OCI-LY7 (cell line): ENCODE data around the gene DIP2C. TPM values are rescaled to one million over a fixed set of nuclear protein-coding genes. Genes with fewer than 3 reads are reported as not detected.
A peak's percentile ranks its signal among the peaks of the same experiment; 100 is the strongest.

ENCODE experiments used
- BruUV-seq: library from RNA; stranded (reverse); fragments of 400-500 nt; replicated peaks from 2 replicates; lab custom pipeline; 2021; lab: Mats Ljungman, UMichigan
- CTCF ChIA-PET: fragments of 300-600 bp; sonication (Branson Sonifier 250); formaldehyde crosslinking; loops from one replicate; lab custom pipeline; 2022; ENCODE audit warnings: antibody characterized with exemption; ENCODE audit not compliant: unreplicated experiment; lab: Charles Lee
- POLR2A ChIA-PET: fragments of 300-600 bp; sonication (Branson Sonifier 250); formaldehyde crosslinking; loops from one replicate; lab custom pipeline; 2022; ENCODE audit warnings: antibody characterized with exemption; lab: Charles Lee
- DNase-seq: peaks from one replicate; pipeline ENCODE4 v3.0.0-alpha.2; 2015; ENCODE audit warnings: low spot score
- H2AFZ ChIP-seq: fragments of 200-600 bp; sonication (generic), shearing (Covaris generic); 2 replicates; pipeline ENCODE4 v1.6.1; 2014; ENCODE audit warnings: mild to moderate bottlenecking, antibody characterized with exemption, low read length, moderate library complexity
- H3K27ac ChIP-seq: fragments of 200-600 bp; sonication (generic); 2 replicates; pipeline ENCODE4 v1.5.1; 2014; ENCODE audit warnings: mixed run types, low read depth, mild to moderate bottlenecking, moderate library complexity, low read length, inconsistent platforms; ENCODE audit not compliant: poor library complexity, severe bottlenecking
- H3K36me3 ChIP-seq: fragments of 200-600 bp; sonication (generic); 2 replicates; pipeline ENCODE4 v1.6.1; 2014; ENCODE audit warnings: mild to moderate bottlenecking, antibody characterized with exemption, low read length, moderate library complexity, mixed read lengths; ENCODE audit not compliant: insufficient read depth
- H3K4me1 ChIP-seq: fragments of 200-600 bp; sonication (generic); 2 replicates; pipeline ENCODE4 v1.5.1; 2014; ENCODE audit warnings: mild to moderate bottlenecking, low read length; ENCODE audit not compliant: insufficient read depth, poor library complexity, severe bottlenecking
- H3K4me2 ChIP-seq: fragments of 200-600 bp; sonication (generic); 2 replicates; pipeline ENCODE4 v1.6.1; 2014; ENCODE audit warnings: mild to moderate bottlenecking, low read length
- H3K4me3 ChIP-seq: fragments of 200-600 bp; sonication (generic); 2 replicates; pipeline ENCODE4 v1.5.1; 2014; ENCODE audit warnings: mild to moderate bottlenecking, low read depth, low read length; ENCODE audit not compliant: poor library complexity, severe bottlenecking
- H3K79me2 ChIP-seq: fragments of 200-600 bp; sonication (generic); 2 replicates; pipeline ENCODE4 v1.6.1; 2016; ENCODE audit warnings: low read depth, mild to moderate bottlenecking, low read length, moderate library complexity, mixed read lengths; ENCODE audit not compliant: insufficient read depth
- H3K9me2 ChIP-seq: fragments of 200-600 bp; sonication (generic); 2 replicates; pipeline ENCODE4 v1.6.1; 2016; ENCODE audit warnings: mild to moderate bottlenecking, low read length, mixed read lengths; ENCODE audit not compliant: insufficient read depth
- H3K9me3 ChIP-seq: fragments of 200-600 bp; sonication (generic); 2 replicates; pipeline ENCODE4 v1.6.1; 2014; ENCODE audit warnings: mild to moderate bottlenecking, mixed run types, low read length, mixed read lengths
- H4K20me1 ChIP-seq: fragments of 200-600 bp; sonication (generic); 2 replicates; pipeline ENCODE4 v1.6.1; 2014; ENCODE audit warnings: mild to moderate bottlenecking, antibody characterized with exemption, low read length, moderate library complexity, mixed read lengths; ENCODE audit not compliant: insufficient read depth
- EZH2phosphoT487 ChIP-seq: fragments of 200-600 bp; sonication (generic); IDR thresholded peaks from 2 replicates; pipeline ENCODE4 v1.6.1; 2018; ENCODE audit warnings: low read depth, borderline replicate concordance, mild to moderate bottlenecking, mixed run types, antibody characterized with exemption, low read length, moderate library complexity, mixed read lengths
- intact Hi-C: fragments of 100-400 bp; cut with micrococcal nuclease; formaldehyde crosslinking; loops from one replicate; pipeline ENCODE4 v1.10.0; 2022; ENCODE audit not compliant: unreplicated experiment
- total RNA-seq, 2 experiments: library from RNA; depleted of rRNA in 1 of 2; stranded (reverse); fragments of >200 nt in 1 of 2; shearing (Covaris generic) in 1 of 2; gene quantifications; 2 replicates each; pipeline ENCODE4 v1.2.3, GENCODE V29; 2014 to 2022
- TF ChIP-seq, protein P1 (sequence below): fragments of 200-600 bp; sonication (generic); conservative IDR thresholded peaks from 2 replicates; pipeline ENCODE4 v1.5.1; 2014; ENCODE audit warnings: mild to moderate bottlenecking, antibody characterized with exemption, low read length, moderate library complexity, mixed read lengths

DIP2C gene
- total RNA-seq, 2 experiments from 2014 or later, result 10.9 to 29.5 TPM

DNA sequence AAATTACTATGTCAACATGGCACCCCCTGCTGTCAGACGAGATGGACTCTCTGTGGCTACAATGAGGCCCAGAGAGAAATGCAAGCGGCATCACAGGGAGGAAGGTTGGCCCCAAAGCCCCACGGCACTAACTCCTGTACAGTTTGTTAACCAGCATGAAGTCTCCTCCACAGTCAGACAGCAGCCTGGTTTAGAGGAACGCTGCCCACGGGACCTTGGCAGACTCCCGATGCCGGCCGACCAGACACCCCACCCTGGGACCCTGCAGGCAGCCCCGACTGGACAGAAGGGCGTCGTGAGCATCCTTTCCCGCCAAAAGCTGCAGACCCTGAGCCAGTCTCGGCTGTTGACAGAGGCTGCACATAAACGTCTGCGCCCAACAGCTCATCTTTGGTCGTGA lies 158.8 kb downstream of the DIP2C start:
- Histone ChIP-seq H3K9me3 (no peaks in the 10 kb centered on the region), H3K4me2 (no peak overlapping the region), H3K4me3 (no peak overlapping the region), H3K27ac (no peak overlapping the region), H3K9me2 (no peaks in the 10 kb centered on the region), H4K20me1 (no peaks in the 10 kb centered on the region), H2AFZ (no peak overlapping the region), H3K79me2 (no peaks in the 10 kb centered on the region), H3K36me3 (no peaks in the 10 kb centered on the region), H3K4me1 (peaks cover 36% of the 10 kb centered on the region)
- ChIA-PET POLR2A (no interaction called here), CTCF (no interaction called here)
- TF ChIP-seq, protein P1, sequence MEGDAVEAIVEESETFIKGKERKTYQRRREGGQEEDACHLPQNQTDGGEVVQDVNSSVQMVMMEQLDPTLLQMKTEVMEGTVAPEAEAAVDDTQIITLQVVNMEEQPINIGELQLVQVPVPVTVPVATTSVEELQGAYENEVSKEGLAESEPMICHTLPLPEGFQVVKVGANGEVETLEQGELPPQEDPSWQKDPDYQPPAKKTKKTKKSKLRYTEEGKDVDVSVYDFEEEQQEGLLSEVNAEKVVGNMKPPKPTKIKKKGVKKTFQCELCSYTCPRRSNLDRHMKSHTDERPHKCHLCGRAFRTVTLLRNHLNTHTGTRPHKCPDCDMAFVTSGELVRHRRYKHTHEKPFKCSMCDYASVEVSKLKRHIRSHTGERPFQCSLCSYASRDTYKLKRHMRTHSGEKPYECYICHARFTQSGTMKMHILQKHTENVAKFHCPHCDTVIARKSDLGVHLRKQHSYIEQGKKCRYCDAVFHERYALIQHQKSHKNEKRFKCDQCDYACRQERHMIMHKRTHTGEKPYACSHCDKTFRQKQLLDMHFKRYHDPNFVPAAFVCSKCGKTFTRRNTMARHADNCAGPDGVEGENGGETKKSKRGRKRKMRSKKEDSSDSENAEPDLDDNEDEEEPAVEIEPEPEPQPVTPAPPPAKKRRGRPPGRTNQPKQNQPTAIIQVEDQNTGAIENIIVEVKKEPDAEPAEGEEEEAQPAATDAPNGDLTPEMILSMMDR, result peak; percentile 61
- TF ChIP-seq EZH2phosphoT487, result no peak
- intact Hi-C loops, result loop anchor here (10.0 kb wide), 1 partner anchor 136 kb away; no protein-coding TSS in a partner anchor
- no TSS peak for BruUV-seq
- peak; percentile 44 for DNase-seq

DNA sequence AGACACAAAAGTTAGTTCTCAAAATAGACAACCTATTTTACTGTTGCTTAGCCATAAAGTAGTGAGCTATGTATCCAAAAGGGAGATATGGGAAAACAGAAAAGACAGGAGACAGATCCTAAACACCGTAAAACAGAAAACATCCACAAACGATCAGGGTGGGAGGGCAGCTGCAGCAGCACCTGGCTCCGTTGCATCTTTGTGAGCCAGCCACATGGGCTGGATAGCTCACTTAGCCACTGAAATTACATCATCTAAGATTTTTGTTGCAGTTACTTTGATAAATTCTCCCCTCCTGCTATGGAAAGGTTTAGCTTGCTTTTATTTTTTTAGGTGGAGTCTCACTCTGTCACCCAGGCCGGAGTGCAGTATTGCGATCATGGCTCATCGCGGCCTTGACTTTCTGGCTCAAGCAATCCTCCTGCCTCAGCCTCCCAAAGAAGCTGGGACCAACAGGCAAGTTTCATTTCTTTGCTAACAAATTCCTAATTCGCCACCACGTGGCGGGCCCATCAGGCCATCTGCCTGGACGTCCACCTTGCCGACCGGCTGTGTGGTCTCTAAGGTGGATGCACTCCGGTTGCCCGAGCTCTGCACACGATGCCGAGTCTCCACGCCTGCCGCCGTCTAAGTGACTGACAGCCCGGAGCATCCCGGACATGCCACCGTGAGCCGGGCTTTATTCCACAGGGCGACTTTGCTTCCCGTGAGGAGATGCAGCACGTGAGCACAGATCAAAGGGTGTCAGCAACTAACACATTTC lies 159.8 kb downstream of the DIP2C start:
- H3K4me1 ChIP-seq, result peaks cover 38% of the 10 kb centered on the region
- no peak overlapping the region for H3K27ac ChIP-seq
- BruUV-seq, result no TSS peak
- no peaks in the 10 kb centered on the region for H3K9me2 ChIP-seq
- peak overlapping the region; percentile 8; the same call in 1 of the 2 replicates for H3K4me2 ChIP-seq
- no peaks in the 10 kb centered on the region for H4K20me1 ChIP-seq
- H2AFZ ChIP-seq, result no peak overlapping the region
- no peak overlapping the region for H3K4me3 ChIP-seq
- no peak for TF ChIP-seq EZH2phosphoT487
- TF ChIP-seq, protein P1, result no peak
- no peaks in the 10 kb centered on the region for H3K79me2 ChIP-seq
- ChIA-PET POLR2A (interaction anchor here (0.9 to 6.7 kb wide), 3 partner anchors 11 to 17 kb away, joined by 3 to 136 read pairs (median 3); no protein-coding TSS in a partner anchor), CTCF (interaction anchor here (0.8 to 1.1 kb wide), 3 partner anchors 8 to 114 kb away, joined by 3 to 5 read pairs (median 3); no protein-coding TSS in a partner anchor)
- H3K36me3 ChIP-seq, result no peaks in the 10 kb centered on the region
- intact Hi-C loops, result loop anchor here (5.0 to 10.0 kb wide), 3 partner anchors 88 to 162 kb away; no protein-coding TSS in a partner anchor
- H3K9me3 ChIP-seq, result no peaks in the 10 kb centered on the region
- DNase-seq, result no peak
